ENCODE measurements around the gene ATP5IF1. TPM values are rescaled to one million over a fixed set of nuclear protein-coding genes. Genes with fewer than 3 reads are reported as not detected.

Gene ATP5IF1
- total and polyA plus RNA-seq, 2 of the 13 experiments (the other 11 are each of a cell fraction or from before 2014, with no cell fraction given), result 97.7 to 131 TPM

DNA sequence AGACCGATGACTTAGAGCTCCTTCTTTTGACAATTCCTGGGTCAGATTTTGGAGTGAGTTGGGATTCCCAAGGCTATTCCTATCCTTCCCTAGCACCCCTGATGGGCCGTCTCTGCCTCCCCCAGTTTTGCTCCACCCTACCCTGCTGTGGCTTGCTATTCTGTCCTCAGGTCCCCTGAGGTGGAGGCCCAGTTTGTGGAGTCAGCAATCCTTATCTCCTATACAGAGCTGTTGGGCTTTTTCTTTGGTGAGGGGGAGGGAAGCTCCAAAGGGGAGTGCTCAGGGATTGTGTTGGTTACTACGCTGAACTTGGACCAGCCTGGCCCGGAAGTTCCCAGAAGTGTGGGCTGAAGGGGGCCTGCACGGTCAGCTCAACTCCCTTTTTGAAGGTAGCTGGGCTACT, 31.0 kb downstream of the ATP5IF1 start (continued):
- TF ChIP-seq, protein P1, sequence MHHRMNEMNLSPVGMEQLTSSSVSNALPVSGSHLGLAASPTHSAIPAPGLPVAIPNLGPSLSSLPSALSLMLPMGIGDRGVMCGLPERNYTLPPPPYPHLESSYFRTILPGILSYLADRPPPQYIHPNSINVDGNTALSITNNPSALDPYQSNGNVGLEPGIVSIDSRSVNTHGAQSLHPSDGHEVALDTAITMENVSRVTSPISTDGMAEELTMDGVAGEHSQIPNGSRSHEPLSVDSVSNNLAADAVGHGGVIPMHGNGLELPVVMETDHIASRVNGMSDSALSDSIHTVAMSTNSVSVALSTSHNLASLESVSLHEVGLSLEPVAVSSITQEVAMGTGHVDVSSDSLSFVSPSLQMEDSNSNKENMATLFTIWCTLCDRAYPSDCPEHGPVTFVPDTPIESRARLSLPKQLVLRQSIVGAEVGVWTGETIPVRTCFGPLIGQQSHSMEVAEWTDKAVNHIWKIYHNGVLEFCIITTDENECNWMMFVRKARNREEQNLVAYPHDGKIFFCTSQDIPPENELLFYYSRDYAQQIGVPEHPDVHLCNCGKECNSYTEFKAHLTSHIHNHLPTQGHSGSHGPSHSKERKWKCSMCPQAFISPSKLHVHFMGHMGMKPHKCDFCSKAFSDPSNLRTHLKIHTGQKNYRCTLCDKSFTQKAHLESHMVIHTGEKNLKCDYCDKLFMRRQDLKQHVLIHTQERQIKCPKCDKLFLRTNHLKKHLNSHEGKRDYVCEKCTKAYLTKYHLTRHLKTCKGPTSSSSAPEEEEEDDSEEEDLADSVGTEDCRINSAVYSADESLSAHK (CRISPR knock-in tag; IDR thresholded peaks at IDR 0.05; ENCODE audit: borderline replicate concordance), result no peak
- TF ChIP-seq SALL1 (CRISPR knock-in tag; IDR thresholded peaks at IDR 0.05) (0 out of 2 replicates have a peak, but pooled peaks have one; percentile 24), ZNF337 (CRISPR knock-in tag; IDR thresholded peaks at IDR 0.05; ENCODE audit: borderline replicate concordance, low read depth) (no peak), CENPT (CRISPR knock-in tag; IDR thresholded peaks at IDR 0.05; ENCODE audit: low read depth) (no peak), RBM22 (optimal IDR thresholded peaks at IDR 0.05; ENCODE audit: low read length) (peak; percentile 1), KMT2A (CRISPR knock-in tag; IDR thresholded peaks at IDR 0.05) (no peak), HMG20B (CRISPR knock-in tag; conservative IDR thresholded peaks at IDR 0.05) (no peak), PITX1 (CRISPR knock-in tag; IDR thresholded peaks at IDR 0.05) (0 out of 2 replicates have a peak, but pooled peaks have one; percentile 16), ZNF331 (CRISPR knock-in tag; IDR thresholded peaks at IDR 0.05) (no peak), ZNF564 (CRISPR knock-in tag; IDR thresholded peaks at IDR 0.05) (no peak), AHR (CRISPR knock-in tag; IDR thresholded peaks at IDR 0.05) (no peak), NFIB (CRISPR knock-in tag; IDR thresholded peaks at IDR 0.05; ENCODE audit: borderline replicate concordance) (no peak), PCBP1 (IDR thresholded peaks at IDR 0.05; ENCODE audit: borderline replicate concordance, low read depth, low read length) (no peak), ZNF674 (CRISPR knock-in tag; IDR thresholded peaks at IDR 0.05; ENCODE audit: low read depth) (no peak), TEAD2 (CRISPR knock-in tag; IDR thresholded peaks at IDR 0.05) (no peak), HMGA1 (CRISPR knock-in tag; conservative IDR thresholded peaks at IDR 0.05) (no peak)
- TF ChIP-seq, protein P2, sequence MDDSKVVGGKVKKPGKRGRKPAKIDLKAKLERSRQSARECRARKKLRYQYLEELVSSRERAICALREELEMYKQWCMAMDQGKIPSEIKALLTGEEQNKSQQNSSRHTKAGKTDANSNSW (CRISPR knock-in tag; IDR thresholded peaks at IDR 0.05; ENCODE audit: borderline replicate concordance), result no peak
- TF ChIP-seq, protein P3, sequence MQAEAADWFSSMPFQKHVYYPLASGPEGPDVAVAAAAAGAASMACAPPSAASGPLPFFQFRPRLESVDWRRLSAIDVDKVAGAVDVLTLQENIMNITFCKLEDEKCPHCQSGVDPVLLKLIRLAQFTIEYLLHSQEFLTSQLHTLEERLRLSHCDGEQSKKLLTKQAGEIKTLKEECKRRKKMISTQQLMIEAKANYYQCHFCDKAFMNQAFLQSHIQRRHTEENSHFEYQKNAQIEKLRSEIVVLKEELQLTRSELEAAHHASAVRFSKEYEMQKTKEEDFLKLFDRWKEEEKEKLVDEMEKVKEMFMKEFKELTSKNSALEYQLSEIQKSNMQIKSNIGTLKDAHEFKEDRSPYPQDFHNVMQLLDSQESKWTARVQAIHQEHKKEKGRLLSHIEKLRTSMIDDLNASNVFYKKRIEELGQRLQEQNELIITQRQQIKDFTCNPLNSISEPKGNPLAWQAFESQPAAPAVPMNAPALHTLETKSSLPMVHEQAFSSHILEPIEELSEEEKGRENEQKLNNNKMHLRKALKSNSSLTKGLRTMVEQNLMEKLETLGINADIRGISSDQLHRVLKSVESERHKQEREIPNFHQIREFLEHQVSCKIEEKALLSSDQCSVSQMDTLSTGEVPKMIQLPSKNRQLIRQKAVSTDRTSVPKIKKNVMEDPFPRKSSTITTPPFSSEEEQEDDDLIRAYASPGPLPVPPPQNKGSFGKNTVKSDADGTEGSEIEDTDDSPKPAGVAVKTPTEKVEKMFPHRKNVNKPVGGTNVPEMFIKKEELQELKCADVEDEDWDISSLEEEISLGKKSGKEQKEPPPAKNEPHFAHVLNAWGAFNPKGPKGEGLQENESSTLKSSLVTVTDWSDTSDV (CRISPR knock-in tag; IDR thresholded peaks at IDR 0.05), result no peak
- TF ChIP-seq, protein P4, sequence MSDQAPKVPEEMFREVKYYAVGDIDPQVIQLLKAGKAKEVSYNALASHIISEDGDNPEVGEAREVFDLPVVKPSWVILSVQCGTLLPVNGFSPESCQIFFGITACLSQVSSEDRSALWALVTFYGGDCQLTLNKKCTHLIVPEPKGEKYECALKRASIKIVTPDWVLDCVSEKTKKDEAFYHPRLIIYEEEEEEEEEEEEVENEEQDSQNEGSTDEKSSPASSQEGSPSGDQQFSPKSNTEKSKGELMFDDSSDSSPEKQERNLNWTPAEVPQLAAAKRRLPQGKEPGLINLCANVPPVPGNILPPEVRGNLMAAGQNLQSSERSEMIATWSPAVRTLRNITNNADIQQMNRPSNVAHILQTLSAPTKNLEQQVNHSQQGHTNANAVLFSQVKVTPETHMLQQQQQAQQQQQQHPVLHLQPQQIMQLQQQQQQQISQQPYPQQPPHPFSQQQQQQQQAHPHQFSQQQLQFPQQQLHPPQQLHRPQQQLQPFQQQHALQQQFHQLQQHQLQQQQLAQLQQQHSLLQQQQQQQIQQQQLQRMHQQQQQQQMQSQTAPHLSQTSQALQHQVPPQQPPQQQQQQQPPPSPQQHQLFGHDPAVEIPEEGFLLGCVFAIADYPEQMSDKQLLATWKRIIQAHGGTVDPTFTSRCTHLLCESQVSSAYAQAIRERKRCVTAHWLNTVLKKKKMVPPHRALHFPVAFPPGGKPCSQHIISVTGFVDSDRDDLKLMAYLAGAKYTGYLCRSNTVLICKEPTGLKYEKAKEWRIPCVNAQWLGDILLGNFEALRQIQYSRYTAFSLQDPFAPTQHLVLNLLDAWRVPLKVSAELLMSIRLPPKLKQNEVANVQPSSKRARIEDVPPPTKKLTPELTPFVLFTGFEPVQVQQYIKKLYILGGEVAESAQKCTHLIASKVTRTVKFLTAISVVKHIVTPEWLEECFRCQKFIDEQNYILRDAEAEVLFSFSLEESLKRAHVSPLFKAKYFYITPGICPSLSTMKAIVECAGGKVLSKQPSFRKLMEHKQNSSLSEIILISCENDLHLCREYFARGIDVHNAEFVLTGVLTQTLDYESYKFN (CRISPR knock-in tag; conservative IDR thresholded peaks at IDR 0.05), result 0 out of 2 replicates have a peak, but pooled peaks have one; percentile 27
- TF ChIP-seq, protein P5, sequence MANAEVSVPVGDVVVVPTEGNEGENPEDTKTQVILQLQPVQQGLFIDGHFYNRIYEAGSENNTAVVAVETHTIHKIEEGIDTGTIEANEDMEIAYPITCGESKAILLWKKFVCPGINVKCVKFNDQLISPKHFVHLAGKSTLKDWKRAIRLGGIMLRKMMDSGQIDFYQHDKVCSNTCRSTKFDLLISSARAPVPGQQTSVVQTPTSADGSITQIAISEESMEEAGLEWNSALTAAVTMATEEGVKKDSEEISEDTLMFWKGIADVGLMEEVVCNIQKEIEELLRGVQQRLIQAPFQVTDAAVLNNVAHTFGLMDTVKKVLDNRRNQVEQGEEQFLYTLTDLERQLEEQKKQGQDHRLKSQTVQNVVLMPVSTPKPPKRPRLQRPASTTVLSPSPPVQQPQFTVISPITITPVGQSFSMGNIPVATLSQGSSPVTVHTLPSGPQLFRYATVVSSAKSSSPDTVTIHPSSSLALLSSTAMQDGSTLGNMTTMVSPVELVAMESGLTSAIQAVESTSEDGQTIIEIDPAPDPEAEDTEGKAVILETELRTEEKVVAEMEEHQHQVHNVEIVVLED (CRISPR knock-in tag; IDR thresholded peaks at IDR 0.05; ENCODE audit: borderline replicate concordance), result no peak

All from HepG2 (cell line).